ENCODE data around the gene CEMP1. TPM values are rescaled to one million over a fixed set of nuclear protein-coding genes. Genes with fewer than 3 reads are reported as not detected.

The CEMP1 gene
- total and polyA plus RNA-seq, 10 of the 15 experiments (the other 5 are each of a cell fraction or from before 2014, with no cell fraction given) = 0.05 to 8.2 (median 1.5) TPM; not detected in 5

DNA sequence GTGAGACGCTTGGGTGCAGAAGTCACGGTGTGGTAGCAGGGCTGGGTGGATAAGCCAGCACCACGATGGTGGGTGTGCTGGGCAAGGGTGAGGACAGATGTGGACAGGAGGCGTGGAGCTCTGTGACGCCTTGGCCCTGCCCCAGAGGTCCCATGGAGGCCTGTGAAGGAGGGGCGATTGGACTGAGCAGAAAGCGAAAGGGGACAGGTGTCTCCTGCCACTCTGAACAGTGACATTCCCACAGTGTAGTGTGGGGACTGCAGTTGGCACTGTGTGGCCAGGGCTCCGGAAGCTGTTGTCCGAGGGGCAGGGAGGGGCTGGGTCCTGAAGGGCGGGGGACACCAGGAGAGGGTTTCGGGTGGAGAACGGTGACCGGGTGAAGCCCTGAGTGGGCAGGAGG, 49.0 kb downstream of the CEMP1 start:
- ChIA-PET POLR2A (interaction anchor here (1.2 kb wide), 1 partner anchor 53 kb away, joined by 3 read pairs; the partner anchor contains the start of gene CCNF), SMC1A (ENCODE audit: uncharacterized antibody, unreplicated experiment) (no interaction called here), RAD21 (ENCODE audit: unreplicated experiment) (no interaction called here), CTCF (no interaction called here)
- intact Hi-C loops (cut with micrococcal nuclease; ENCODE audit: unreplicated experiment) (no loop called here), in situ Hi-C loops (cut with MboI) (no loop called here)
- Histone ChIP-seq H3K36me3 (ENCODE audit: control insufficient read depth in 2 of 2, insufficient read depth in 2 of 2, low read length in 1 of 2) (no peaks in the 10 kb centered on the region), H4K20me1 (ENCODE audit: control insufficient read depth, insufficient read depth) (no peaks in the 10 kb centered on the region), H3K9ac (ENCODE audit: control insufficient read depth, insufficient read depth, low read length) (no peak overlapping the region), H3K27ac (ENCODE audit: control insufficient read depth, insufficient read depth) (no peak overlapping the region), H3K9me3 (replicated peaks; ENCODE audit: control insufficient read depth, insufficient read depth, low read length) (no peaks in the 10 kb centered on the region), H3K27me3 (replicated peaks in 1 of 2; ENCODE audit: control insufficient read depth in 2 of 2, insufficient read depth in 2 of 2, low read length in 1 of 2) (no peaks in the 10 kb centered on the region), H3K4me2 (ENCODE audit: control insufficient read depth, insufficient read depth) (no peak overlapping the region), H3K4me1 (ENCODE audit: control insufficient read depth, insufficient read depth, low read length) (peaks cover 9% of the 10 kb centered on the region), H3K79me2 (ENCODE audit: control insufficient read depth, insufficient read depth, low read length) (no peaks in the 10 kb centered on the region), H3K4me3 (no peak overlapping the region), H2AFZ (ENCODE audit: control insufficient read depth, low read depth, low read length) (no peak overlapping the region)
- TF ChIP-seq BMI1 (IDR thresholded peaks at IDR 0.05; ENCODE audit: borderline replicate concordance) = no peak
- no peak for TF ChIP-seq SIN3A (IDR thresholded peaks at IDR 0.05; ENCODE audit: low read depth, low read length)
- TF ChIP-seq, protein P1, sequence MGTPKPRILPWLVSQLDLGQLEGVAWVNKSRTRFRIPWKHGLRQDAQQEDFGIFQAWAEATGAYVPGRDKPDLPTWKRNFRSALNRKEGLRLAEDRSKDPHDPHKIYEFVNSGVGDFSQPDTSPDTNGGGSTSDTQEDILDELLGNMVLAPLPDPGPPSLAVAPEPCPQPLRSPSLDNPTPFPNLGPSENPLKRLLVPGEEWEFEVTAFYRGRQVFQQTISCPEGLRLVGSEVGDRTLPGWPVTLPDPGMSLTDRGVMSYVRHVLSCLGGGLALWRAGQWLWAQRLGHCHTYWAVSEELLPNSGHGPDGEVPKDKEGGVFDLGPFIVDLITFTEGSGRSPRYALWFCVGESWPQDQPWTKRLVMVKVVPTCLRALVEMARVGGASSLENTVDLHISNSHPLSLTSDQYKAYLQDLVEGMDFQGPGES (IDR thresholded peaks at IDR 0.05) = no peak
- no peak for TF ChIP-seq CEBPB (IDR thresholded peaks at IDR 0.05; ENCODE audit: borderline replicate concordance in 1 of 2, low read depth in 2 of 2, low read length in 2 of 2)
- TF ChIP-seq, protein P2, sequence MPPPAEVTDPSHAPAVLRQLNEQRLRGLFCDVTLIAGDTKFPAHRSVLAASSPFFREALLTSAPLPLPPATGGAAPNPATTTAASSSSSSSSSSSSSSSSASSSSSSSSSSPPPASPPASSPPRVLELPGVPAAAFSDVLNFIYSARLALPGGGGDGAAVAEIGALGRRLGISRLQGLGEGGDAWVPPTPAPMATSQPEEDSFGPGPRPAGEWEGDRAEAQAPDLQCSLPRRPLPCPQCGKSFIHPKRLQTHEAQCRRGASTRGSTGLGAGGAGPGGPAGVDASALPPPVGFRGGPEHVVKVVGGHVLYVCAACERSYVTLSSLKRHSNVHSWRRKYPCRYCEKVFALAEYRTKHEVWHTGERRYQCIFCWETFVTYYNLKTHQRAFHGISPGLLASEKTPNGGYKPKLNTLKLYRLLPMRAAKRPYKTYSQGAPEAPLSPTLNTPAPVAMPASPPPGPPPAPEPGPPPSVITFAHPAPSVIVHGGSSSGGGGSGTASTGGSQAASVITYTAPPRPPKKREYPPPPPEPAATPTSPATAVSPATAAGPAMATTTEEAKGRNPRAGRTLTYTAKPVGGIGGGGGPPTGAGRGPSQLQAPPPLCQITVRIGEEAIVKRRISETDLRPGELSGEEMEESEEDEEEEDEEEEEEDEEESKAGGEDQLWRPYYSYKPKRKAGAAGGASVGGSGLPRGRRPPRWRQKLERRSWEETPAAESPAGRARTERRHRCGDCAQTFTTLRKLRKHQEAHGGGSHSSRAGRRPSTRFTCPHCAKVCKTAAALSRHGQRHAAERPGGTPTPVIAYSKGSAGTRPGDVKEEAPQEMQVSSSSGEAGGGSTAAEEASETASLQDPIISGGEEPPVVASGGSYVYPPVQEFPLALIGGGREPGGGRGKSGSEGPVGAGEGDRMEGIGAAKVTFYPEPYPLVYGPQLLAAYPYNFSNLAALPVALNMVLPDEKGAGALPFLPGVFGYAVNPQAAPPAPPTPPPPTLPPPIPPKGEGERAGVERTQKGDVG (CRISPR knock-in tag; IDR thresholded peaks at IDR 0.05) = no peak
- TF ChIP-seq, protein P3, sequence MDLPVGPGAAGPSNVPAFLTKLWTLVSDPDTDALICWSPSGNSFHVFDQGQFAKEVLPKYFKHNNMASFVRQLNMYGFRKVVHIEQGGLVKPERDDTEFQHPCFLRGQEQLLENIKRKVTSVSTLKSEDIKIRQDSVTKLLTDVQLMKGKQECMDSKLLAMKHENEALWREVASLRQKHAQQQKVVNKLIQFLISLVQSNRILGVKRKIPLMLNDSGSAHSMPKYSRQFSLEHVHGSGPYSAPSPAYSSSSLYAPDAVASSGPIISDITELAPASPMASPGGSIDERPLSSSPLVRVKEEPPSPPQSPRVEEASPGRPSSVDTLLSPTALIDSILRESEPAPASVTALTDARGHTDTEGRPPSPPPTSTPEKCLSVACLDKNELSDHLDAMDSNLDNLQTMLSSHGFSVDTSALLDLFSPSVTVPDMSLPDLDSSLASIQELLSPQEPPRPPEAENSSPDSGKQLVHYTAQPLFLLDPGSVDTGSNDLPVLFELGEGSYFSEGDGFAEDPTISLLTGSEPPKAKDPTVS (IDR thresholded peaks at IDR 0.05; ENCODE audit: low read depth, low read length) = no peak
- TF ChIP-seq SRF (IDR thresholded peaks at IDR 0.05; ENCODE audit: low read depth in 2 of 2, low read length in 2 of 2) = no peak
- TF ChIP-seq FOXM1 (IDR thresholded peaks at IDR 0.05; ENCODE audit: low read depth, low read length) = no peak
- TF ChIP-seq, protein P4, sequence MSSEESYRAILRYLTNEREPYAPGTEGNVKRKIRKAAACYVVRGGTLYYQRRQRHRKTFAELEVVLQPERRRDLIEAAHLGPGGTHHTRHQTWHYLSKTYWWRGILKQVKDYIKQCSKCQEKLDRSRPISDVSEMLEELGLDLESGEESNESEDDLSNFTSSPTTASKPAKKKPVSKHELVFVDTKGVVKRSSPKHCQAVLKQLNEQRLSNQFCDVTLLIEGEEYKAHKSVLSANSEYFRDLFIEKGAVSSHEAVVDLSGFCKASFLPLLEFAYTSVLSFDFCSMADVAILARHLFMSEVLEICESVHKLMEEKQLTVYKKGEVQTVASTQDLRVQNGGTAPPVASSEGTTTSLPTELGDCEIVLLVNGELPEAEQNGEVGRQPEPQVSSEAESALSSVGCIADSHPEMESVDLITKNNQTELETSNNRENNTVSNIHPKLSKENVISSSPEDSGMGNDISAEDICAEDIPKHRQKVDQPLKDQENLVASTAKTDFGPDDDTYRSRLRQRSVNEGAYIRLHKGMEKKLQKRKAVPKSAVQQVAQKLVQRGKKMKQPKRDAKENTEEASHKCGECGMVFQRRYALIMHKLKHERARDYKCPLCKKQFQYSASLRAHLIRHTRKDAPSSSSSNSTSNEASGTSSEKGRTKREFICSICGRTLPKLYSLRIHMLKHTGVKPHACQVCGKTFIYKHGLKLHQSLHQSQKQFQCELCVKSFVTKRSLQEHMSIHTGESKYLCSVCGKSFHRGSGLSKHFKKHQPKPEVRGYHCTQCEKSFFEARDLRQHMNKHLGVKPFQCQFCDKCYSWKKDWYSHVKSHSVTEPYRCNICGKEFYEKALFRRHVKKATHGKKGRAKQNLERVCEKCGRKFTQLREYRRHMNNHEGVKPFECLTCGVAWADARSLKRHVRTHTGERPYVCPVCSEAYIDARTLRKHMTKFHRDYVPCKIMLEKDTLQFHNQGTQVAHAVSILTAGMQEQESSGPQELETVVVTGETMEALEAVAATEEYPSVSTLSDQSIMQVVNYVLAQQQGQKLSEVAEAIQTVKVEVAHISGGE (CRISPR knock-in tag; IDR thresholded peaks at IDR 0.05) = no peak
- TF ChIP-seq, protein P5, sequence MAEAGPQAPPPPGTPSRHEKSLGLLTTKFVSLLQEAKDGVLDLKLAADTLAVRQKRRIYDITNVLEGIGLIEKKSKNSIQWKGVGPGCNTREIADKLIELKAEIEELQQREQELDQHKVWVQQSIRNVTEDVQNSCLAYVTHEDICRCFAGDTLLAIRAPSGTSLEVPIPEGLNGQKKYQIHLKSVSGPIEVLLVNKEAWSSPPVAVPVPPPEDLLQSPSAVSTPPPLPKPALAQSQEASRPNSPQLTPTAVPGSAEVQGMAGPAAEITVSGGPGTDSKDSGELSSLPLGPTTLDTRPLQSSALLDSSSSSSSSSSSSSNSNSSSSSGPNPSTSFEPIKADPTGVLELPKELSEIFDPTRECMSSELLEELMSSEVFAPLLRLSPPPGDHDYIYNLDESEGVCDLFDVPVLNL (IDR thresholded peaks at IDR 0.05; ENCODE audit: low read depth, low read length) = no peak
- no peak for TF ChIP-seq CBX5 (IDR thresholded peaks at IDR 0.05; ENCODE audit: low read depth)
- TF ChIP-seq POLR2AphosphoS5 (IDR thresholded peaks at IDR 0.05; ENCODE audit: low read length) = no peak
- DNase-seq (ENCODE audit: low read depth, low spot score) = no peak
- no peak for ATAC-seq
- BruUV-seq (replicated peaks) = no TSS peak
- 89% methylated on average over 11 of the region's 13 CpGs for WGBS (ENCODE audit: insufficient coverage, insufficient replicate concordance, low lambda C conversion rate, missing lambda C conversion rate)
- no peak for FAIRE-seq
